Right lobe of liver (tissue), 4 donors: ENCODE measurements around the gene CHI3L1.

Source experiments
- POLR2A ChIP-seq: fragments of 450-650 bp; IDR thresholded peaks from one replicate; pipeline ENCODE4 v1.6.1; 2017; ENCODE audit warnings: antibody characterized with exemption, mild to moderate bottlenecking
- TF ChIP-seq, protein P1 (sequence below), 4 donors: fragments of 200-600 bp in 3 of 4; fragments of 450-650 bp in 1 of 4; IDR thresholded peaks; one replicate each; pipeline versions ENCODE4 v1.5.1 to v1.8.0; 2016 to 2022; ENCODE audit warnings: antibody characterized with exemption in 4 of 4, mild to moderate bottlenecking in 2 of 4
- donor health status: DM: no; HTN: no; CAD: no.
- donor health status: DM: no; HTN: no; CAD: no.
- donor health status: DM: no; HTN: yes; CAD: no.

- TF ChIP-seq, protein P1, sequence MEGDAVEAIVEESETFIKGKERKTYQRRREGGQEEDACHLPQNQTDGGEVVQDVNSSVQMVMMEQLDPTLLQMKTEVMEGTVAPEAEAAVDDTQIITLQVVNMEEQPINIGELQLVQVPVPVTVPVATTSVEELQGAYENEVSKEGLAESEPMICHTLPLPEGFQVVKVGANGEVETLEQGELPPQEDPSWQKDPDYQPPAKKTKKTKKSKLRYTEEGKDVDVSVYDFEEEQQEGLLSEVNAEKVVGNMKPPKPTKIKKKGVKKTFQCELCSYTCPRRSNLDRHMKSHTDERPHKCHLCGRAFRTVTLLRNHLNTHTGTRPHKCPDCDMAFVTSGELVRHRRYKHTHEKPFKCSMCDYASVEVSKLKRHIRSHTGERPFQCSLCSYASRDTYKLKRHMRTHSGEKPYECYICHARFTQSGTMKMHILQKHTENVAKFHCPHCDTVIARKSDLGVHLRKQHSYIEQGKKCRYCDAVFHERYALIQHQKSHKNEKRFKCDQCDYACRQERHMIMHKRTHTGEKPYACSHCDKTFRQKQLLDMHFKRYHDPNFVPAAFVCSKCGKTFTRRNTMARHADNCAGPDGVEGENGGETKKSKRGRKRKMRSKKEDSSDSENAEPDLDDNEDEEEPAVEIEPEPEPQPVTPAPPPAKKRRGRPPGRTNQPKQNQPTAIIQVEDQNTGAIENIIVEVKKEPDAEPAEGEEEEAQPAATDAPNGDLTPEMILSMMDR (IDR thresholded peaks at IDR 0.05): no peak
- no peak for TF ChIP-seq POLR2A
Measured at GRCh38 chr1:203137324-203137723, 49.2 kb downstream of the CHI3L1 start.
